Mesenteric fat pad (tissue), 1 donor: ENCODE measurements around the gene LPCAT3. TPM values are rescaled to one million over a fixed set of nuclear protein-coding genes. Genes with fewer than 3 reads are reported as not detected.
"Not testable (repeated sequence)": the region's sequence is repeated elsewhere in the genome, so short reads cannot be mapped to it uniquely, and the experiment has no call there.

Experiments
- DNase-seq: peaks from one replicate; pipeline ENCODE4 v3.0.0-alpha.2; 2020; ENCODE audit warnings: low spot score
- total RNA-seq: library from RNA; stranded (reverse); fragmentation: NEBNext Ultra II Directional; extraction: Animal tissue kit (Norgen Biotek cat#: 25700); gene quantifications from one replicate; pipeline ENCODE4 v1.2.1, GENCODE V29; 2021
- donor health status: DM: yes; HTN: yes; CAD: no.

Gene LPCAT3
- total RNA-seq, 1 donor from 2014 or later, result 60.1 TPM

DNA sequence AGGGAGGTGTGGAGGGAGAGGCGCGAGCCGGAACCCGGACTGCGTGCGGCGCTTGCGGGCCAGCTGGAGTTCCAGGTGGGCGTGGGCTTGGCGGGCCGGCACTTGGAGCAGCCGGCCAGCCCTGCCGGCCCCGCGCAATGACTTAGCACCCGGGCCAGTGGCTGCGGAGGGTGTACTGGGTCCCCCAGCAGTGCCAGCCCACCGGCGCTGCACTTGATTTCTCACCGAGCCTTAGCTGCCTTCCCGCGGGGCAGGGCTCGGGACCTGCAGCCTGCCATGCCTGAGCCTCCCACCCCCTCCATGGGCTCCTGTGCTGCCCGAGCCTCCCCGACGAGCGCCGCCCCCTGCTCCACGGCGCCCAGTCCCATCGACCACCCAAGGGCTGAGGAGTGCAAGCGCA is 19.1 kb upstream of the LPCAT3 start:
- DNase-seq, result not testable (repeated sequence)

DNA sequence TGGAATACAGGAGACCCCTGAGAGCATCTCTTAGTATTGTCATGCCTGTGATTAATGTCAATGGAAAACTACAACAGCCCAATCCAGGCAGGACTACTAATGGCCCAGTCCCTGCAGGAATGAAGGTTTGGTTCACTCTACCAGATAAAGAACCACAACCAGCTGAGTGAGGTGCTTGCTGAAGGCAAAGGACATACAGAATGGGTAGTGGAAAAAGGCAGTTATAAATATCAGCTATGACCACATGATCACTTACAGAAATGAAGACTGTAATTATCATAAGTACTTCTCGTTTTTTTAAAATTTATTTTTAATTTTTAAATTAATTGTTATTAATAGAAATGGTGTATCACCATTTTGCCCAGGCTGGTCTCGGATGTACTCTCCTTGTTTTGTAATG is 17.2 kb upstream of the LPCAT3 start:
- DNase-seq, result no peak

DNA sequence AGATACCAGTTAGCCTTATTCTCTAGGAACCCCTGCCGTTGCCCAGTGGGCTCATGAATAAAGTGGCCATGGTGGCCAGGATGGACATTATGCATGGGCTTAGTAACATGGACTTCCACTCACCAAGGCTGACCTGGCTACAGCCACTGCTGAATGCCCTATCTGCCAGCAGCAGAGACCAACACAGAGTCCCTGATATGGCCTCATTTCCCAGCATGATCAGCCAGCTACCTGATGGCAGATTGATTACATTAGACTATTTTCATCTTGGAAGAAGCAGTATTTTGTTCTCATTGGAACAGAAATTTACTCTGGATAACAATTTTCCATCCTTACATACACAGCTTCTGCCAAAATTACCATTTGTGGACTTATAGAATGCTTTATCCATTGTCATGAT is 16.2 kb upstream of the LPCAT3 start:
- DNase-seq, result no peak

DNA sequence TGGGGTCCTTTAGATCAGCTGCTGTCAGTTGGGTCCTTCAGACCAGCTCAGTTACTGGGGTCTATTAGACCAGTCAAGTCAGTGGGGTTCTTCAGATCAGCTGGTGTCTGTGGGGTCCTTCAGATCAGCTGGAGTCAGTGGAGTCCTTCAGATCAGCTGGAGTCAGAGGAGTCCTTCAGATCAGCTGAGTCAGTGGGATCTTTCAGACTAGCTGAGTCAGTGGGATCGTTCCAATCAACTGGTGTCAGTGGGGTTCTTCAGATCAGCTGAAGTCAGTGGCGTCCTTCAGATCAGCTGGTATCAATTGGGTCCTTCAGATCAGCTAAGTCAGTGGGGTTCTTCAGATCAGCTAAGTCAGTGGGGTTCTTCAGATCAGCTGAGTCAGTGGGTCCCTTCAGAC is 14.7 kb upstream of the LPCAT3 start:
- DNase-seq, result no peak

DNA sequence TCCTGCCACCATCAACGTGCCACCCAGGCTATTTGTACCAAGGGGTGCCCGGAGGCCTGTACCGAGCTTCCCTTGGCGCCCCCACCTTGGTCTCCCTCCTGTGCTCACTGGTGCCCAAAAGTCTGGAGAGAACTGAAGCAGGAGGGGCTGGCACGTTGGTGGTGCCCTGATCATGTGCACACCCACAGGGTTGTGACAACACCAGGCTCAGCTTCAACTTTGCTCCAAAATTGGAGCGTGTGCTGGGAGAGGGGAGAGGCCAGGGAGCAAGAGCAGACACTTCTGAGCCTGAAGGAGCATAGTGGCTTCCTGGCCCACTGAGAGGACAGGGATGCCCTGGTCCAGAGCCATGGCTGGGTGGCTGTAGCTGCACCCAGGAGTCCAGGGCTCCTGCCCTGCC is 13.0 kb upstream of the LPCAT3 start:
- no peak for DNase-seq

DNA sequence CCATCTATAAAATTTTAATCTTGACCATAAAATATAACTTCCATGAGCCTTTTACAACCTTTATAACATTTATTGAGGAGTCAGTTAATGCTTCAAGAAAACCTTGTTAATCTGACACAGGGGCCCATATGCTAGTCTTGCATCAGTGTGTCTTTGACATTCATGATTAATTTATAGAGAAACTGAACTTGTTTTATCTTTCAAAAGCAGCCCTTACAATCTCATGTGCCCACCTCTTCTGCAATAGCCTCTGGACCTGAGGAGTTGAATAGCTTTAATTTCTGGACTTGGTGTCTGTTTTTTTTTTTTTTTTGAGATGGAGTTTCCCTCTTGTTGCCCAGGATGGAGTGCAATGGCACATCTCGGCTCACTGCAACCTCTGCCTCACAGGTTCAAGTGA is 8.6 kb upstream of the LPCAT3 start:
- DNase-seq, result no peak

DNA sequence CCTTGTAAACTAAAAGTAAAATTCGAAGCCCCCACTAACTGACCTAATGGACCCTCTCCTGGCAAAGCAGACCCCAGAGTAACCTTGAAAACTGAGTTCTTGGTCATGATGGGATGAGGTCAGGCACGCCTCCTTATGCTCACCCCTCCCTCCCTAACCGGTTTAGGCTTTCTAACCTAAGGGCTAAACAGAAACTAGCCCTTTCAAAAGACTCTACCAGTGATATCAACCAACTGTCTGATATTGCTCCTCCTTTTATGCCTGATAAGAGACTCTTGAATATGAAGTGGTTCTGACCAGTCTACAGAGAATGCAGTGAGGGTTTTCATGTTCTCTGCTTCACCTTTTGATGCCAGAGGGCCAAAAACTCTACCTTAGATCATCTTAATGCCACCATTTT is 4.8 kb upstream of the LPCAT3 start:
- DNase-seq, result no peak

DNA sequence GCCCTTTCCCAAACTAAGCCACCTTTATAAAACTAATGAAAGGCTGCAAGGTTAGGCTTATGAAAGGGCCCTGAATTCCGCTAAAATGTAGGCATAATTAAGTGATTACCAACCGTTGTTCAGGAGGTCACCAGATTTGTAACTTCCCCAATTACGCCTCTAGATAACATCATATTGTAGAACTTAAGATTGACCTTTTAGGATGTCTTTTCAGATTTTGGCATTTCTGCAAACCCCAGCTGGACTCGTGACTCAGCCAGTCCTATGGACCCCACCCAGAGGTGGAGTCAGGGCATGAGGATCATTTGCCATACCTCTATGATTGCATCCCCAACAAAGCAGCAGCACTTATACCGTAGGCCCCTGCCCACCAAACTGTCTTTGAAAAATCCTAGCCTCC is 3.7 kb upstream of the LPCAT3 start:
- DNase-seq, result no peak

DNA sequence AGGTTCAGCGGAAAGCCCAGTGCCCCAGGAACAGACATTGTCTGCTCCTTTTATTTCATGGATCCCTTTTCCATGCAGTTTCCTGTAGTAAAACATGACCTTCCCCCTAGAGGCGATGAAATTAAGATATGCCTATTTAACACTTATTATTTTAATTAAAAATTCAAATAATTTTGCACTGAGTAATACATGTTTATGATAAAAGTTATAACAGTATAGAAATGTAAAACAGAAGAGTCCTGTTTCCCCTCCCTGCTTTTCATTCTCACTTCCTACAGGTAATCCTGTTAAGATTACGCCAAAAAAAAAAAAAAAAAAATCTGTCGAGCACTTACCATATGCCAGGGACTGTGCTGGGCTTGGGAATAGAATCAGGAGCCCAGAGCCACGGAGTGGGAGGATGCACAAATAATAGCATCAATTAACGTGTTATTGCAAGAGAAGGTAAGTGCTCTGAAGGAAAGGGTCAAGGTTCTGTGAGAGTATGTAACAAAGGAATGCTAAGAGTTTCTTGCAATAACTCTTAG is 830 bp upstream of the LPCAT3 start:
- DNase-seq, result no peak

DNA sequence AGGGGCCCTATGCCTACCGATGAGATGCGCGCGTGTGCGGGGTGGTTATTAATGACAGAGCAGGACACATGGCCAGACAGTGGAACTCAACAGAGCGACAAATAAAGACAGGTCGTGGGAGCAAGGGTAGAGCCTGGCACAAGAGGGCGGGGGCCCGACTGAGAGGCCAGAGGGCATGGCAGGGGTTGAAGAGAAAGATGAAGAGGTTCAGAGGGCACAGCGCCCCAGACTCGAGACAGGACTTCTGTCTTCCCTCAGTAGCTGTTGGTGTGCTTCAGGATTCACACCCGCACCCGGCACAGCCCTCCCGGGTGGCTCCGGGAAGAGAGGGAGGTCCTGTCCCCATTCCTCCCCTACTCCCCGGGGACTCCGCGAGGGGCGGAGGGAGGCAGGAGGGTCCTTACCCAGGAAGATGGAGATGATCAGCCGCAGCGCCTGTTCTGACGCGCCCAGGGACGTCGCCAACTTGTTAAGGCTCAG is 366 bp downstream of the LPCAT3 start:
- DNase-seq, result no peak

DNA sequence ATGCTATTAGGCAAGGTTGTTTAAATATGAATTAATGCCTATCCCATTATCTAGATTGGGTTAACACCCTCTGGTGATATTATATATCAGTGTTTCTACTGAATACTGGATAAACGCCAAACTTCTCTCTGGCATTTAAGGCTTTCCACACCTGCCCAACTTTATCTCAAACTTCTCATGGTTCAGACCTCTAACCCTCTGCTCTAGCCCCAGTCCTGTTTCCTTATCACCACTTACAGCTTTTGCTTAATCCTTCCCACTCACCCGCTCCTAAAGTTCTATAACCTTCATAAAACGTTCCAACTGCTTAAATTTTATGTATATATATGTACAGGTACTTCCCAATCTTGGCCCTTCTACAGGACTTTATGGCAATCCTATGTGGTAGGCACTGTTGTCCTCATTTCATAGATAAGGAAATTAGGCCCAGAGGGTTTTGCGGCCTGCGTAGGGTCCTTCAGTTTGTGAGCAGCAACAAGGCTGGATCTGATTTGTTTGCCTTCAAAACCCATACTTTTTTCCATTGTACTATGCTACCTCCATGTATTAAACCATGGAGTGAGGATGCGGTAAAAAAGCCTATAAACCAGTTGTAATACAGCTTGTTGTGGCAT is 1.2 kb downstream of the LPCAT3 start:
- DNase-seq, result no peak

DNA sequence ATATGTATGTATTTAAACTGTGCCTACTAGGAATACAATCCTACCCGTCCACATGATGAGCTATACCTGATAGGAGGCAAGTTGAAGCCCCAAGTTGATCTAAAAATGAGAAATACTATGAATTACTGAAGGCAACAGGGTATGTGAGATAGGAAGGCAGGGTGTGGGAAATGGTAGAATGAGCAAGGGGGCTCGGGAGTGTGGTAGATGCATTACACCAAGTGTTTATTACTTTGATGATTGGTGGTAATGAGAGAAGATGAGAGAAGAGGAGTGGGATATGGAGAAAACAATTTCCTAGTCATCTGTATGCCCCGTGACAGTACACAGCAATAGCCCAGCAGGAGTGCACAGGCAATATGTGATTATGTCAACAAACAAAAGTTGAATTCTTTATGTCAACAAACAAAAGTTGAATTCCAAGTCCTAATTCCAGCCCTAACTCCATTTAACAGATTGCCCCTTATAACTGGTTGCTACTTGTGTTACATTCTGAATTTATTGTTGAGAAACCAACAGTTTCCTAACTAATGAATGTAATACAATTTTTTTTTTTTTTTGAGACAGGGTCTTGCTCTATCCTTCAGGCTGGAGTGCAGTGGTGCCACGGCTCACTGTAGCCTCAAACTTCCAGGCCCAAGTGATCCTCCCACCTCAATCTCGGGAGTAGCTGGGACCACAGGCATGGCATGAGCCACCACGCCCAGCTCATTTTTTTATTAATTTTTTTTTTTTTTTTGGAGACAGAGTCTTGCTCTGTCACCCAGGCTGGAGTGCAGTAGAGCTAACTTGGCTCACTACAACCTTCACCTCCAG is 2.5 kb downstream of the LPCAT3 start:
- DNase-seq, result no peak

DNA sequence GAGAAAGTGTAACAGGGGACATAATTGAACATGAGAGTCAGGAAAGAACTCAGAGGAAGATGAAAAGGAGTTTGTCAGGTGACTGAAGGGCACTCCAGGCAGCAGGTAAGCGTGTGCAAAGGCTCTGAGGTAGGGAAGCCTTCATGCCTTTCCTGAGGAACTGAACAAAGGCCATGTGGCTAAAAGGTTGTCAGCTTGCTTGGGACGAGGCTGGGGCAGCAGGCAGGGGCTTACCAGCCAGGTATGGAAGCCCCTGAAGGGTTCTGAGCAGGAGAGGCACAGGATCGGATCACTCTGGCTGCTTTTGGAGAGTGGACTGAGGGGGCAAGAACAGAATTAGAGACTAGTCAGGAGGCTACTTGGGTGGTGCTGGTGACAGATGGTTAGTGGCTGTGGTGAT is 5.2 kb downstream of the LPCAT3 start:
- no peak for DNase-seq

DNA sequence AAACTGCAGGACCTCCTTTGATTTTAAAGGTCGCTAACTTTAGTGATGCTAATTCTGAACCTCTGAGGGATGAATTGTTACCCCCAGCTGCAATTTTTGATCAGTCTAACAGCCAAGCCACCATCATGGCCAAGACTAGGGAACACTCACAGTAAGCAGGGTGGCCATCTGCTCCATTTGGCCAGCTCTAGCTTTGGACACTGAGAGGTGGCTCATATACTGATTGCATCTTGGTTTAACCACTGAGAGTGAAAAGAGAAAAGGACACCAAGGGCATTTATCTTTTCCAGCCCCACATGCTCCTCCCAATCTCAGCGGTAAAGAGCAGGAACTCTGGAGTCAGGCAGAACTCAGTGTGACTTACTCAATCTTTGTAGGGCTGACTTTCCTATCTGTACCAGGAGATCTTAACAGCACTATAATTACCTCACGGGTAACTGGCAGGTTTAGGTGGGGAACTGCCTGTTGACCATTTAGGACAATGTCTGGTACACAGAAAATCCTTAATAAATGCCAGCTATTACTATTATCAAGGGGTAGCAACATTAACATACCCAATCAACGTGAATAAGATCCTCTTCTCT is 6.2 kb downstream of the LPCAT3 start:
- no peak for DNase-seq

DNA sequence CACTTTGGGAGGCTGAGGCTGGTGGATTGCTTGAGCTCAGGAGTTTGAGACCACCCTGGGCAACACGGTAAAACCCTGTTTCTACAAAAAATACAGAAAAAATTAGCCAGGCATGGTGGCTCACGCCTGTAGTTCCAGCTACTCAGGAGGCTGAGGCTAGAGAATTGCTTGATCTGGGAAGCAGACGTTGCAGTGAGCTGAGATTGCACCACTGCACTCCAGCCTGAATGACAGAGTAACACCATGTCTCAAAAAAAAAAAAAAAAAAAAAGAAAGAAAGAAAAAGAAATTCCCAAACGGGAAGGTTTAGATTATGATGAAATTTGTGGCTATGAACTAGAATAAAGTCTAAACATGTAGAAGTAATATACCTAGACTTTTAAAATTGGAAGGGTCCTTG is 6.9 kb downstream of the LPCAT3 start:
- DNase-seq, result not testable (repeated sequence)

DNA sequence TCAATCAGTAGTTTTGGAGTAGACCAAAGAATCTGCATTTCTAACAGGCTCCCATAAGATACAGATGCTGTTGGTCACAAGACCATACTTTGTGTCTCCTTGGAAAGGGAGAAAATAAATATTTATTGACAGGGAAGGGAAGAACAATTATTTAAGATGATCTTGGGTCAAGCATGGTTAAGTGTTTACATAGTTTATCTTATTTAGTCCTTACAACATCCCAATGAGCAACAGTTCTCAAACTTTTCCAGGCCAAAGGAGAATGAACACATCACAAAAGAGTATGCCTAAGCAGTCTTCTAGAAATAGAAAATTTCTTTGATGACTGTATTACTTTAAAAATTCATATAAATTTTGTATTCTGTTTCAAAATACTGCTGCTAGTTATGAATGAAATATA is 8.8 kb downstream of the LPCAT3 start:
- DNase-seq, result no peak

DNA sequence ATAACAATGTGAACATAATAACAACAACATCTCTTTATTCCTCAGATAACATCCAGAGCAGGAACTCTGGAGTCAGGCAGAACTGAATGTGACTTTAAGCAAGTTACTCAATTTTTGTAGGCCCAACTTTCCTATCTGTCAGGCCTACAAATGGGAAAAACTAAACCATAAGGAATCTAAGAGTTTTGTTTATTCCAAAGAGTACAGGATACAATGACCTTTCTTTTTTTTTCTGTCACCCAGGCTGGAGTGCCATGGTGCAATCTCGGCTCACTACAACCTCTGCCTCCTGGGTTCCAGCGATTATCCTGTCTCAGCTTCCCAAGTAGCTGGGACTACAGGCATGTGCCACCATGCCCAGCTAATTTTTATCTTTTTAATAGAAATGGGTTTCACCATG is 9.4 kb downstream of the LPCAT3 start:
- no peak for DNase-seq

DNA sequence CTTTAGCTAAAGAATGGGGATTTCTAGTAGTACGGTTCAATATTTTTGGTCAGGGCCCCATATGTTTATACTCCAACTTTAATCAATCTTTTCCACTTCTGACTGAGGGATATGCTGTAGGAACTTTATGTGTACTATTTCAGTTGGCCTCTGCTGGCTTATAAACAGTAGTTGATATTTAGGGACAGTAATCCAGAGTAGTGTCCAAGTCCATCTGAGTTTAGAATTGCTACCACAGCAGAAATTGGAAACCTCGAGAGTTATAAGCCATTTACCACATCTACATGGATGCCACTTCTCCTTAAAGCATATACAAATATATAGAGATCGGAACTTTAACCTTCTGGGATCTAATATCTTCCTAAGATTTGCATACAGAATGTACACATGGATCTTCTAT is 11.6 kb downstream of the LPCAT3 start:
- no peak for DNase-seq

DNA sequence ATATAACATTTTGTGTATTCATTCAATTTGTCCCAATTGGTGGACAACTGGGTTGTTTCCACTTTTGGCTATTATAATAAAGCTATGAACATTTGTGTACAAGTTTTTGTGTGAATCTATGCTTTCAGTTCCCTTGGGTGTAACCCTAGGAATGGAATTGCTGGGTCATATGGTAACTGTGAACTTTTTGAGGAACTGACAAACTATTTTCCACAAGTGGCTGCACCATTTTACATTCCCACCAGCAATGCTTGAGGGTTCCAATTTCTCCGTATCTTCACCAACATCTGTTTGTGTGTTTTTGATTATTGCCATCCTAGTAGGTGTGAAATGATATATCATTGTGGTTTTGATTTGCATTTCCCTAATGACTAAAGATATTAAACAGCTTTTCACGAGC is 13.0 kb downstream of the LPCAT3 start:
- DNase-seq, result no peak

DNA sequence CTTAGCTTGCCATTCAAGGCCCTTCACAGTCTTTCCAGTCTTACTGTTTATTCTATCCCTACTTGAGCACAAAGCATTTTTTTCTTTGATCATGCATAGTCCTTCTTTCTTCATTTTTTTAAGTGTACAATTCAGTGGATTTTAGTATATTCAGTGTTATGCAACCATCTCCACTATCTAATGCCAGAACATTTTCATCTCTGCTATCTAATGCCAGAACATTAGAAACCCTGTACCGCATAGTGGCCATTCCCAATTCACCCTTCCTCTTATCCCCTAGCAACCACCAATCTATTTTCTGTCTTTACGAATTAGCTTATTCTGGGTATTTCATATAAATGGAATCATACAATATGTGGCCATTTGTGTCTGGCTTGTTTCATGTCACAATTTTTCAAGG is 13.4 kb downstream of the LPCAT3 start:
- DNase-seq, result no peak

DNA sequence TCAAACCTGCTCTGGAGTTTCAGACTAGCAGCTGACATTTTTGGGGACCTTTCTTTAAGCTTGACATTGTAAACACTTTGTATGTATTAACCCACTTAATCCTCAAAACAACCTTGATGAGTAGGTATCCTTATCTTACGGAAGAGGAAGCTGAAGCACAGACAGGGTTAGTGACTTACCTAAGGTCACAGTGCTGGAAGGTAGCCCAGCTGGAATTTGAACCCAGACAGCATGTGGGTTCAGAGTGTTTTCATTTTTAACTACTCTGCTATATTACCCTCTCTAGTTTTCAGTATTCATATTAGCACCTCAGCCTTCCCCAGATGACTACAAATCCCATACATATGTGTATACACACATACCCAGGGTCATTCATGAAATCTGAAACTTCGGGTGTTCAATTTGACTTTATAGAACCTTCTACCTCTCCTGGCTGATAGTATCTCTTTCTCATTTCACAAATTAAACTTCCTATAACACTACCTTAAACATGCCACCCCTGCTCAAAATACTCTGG is 13.9 kb downstream of the LPCAT3 start:
- no peak for DNase-seq

DNA sequence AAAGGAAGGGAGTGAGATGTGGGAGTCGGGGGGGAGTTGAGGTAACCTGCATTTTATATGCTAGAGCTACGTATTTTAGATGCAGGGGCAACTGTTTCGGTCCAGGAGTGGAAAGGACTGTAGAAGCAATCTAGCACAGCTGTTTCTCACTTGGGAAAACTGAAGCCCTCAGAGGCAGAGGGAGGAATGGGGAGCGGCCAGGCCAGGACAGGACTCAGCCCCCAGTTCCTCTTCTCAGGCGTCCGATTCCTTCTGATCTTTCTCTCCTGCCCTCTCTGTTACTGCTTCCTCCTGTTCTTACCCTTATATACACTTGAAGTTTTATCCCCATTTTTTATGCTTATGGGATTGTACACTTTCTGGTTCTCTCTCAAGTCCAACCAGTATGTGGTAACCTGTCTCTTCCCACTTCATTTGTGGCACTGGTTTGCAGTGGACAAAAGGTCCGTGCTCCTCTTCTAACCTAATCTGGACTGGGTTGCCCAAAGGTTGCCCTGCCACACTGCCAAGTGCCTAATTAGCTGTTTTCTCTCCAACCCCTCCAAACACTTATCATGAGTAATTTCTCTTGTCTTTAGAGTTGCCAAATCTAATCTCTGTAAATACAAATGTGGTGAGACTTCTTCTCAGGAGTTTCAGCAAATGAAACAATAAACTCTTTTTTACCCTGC is 16.2 kb downstream of the LPCAT3 start:
- no peak for DNase-seq
